Gastroesophageal sphincter (tissue), 3 donors: ENCODE data around the gene ARHGEF10L.

ENCODE experiments used
- POLR2A ChIP-seq, 2 donors: fragments of 450-650 bp; IDR thresholded peaks; one replicate each; pipeline ENCODE4 v1.6.1; 2017; ENCODE audit warnings: antibody characterized with exemption in 2 of 2, mild to moderate bottlenecking in 2 of 2, moderate library complexity in 1 of 2
- POLR2AphosphoS5 ChIP-seq: sonication (generic); formaldehyde crosslinking; IDR thresholded peaks from one replicate; pipeline ENCODE4 v1.6.1; 2017; ENCODE audit warnings: antibody characterized with exemption
- TF ChIP-seq, protein P1 (sequence below), 4 experiments: fragments of 200-600 bp in 2 of 4; fragments of 450-650 bp in 2 of 4; sonication (generic) in 1 of 4; IDR thresholded peaks; one replicate each; pipeline ENCODE4 v1.5.1; 2017 to 2019; ENCODE audit warnings: antibody characterized with exemption in 4 of 4, mild to moderate bottlenecking in 2 of 4, moderate library complexity in 2 of 4

DNA sequence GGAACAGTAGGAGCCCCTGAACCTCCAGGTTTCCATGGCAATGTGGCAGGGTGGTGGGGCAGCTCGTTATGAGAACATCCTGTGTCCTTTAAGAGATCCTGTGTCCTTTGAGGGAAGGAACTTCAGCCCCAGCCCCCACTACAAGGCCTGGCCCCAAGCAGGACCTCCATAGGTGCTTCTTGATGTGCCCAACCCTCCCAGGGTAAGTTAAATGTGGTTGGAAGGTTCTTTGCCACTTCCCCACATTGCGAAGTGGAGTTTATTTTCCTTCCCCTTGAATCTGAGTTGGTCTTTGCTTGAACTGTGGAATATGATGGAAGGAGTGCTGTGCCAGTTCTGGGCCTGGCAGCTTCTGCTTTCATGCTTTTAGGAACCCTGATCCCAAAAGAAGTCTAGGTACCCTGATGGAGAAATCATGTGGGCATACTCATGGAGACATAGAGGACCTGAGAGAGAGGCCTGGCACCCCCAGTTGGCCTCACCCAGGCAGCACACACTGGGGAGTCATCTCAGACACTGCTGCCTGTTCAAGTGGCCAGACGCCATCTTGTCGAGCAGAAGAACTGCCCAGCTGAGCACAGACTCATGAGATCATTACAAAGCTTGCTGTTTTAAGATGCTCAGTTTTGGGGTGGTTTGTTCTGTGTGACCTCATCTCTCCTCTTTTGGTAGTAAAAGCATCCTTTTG is 171.5 kb downstream of the ARHGEF10L start:
- TF ChIP-seq, protein P1, sequence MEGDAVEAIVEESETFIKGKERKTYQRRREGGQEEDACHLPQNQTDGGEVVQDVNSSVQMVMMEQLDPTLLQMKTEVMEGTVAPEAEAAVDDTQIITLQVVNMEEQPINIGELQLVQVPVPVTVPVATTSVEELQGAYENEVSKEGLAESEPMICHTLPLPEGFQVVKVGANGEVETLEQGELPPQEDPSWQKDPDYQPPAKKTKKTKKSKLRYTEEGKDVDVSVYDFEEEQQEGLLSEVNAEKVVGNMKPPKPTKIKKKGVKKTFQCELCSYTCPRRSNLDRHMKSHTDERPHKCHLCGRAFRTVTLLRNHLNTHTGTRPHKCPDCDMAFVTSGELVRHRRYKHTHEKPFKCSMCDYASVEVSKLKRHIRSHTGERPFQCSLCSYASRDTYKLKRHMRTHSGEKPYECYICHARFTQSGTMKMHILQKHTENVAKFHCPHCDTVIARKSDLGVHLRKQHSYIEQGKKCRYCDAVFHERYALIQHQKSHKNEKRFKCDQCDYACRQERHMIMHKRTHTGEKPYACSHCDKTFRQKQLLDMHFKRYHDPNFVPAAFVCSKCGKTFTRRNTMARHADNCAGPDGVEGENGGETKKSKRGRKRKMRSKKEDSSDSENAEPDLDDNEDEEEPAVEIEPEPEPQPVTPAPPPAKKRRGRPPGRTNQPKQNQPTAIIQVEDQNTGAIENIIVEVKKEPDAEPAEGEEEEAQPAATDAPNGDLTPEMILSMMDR (IDR thresholded peaks at IDR 0.05) = no peak
- no peak for TF ChIP-seq POLR2A (IDR thresholded peaks at IDR 0.05)
- no peak for TF ChIP-seq POLR2AphosphoS5
